Fibroblast of villous mesenchyme (primary cell): ENCODE data around the gene OGN. TPM values are rescaled to one million over a fixed set of nuclear protein-coding genes. Genes with fewer than 3 reads are reported as not detected.
A peak's percentile ranks its signal among the peaks of the same experiment; 100 is the strongest.

ENCODE experiments used
- DNase-seq: peaks from one replicate; pipeline ENCODE4 v3.0.0-alpha.2; 2010; ENCODE audit warnings: low read depth
- H3K4me3 ChIP-seq: 2 replicates; pipeline ENCODE4 v1.5.1; 2011; ENCODE audit warnings: low read depth, mild to moderate bottlenecking, low read length
- total RNA-seq: library from RNA; depleted of rRNA; stranded (reverse); fragments of >200 nt; gene quantifications from 2 replicates; pipeline ENCODE4 v1.2.3, GENCODE V29; 2012
- TF ChIP-seq, protein P1 (sequence below): IDR thresholded peaks from 2 replicates; pipeline ENCODE4 v1.5.1; 2012; ENCODE audit warnings: low read depth, mild to moderate bottlenecking, low read length; ENCODE audit not compliant: insufficient read depth

OGN gene
- total RNA-seq, 1 donor: not detected

DNA sequence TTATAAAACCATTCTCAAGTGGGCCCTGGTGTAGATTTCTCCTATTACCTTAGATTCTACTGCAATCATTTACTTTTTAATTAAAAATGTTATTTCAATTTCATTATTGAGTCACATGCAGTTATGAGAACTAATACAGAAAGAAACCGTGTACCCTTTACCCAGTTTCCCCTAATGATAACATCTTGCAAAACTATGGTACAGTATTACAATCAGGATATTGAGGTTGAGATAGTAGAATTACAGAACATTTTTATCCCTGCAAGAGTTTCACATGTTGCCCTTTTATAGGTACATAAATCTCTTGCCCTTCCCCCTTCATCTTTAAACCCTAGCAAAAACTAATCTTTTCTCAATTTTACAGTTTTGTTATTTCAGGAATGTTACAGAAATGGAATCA lies 30.9 kb upstream of the OGN start:
- no peak overlapping the region for H3K4me3 ChIP-seq
- TF ChIP-seq, protein P1, sequence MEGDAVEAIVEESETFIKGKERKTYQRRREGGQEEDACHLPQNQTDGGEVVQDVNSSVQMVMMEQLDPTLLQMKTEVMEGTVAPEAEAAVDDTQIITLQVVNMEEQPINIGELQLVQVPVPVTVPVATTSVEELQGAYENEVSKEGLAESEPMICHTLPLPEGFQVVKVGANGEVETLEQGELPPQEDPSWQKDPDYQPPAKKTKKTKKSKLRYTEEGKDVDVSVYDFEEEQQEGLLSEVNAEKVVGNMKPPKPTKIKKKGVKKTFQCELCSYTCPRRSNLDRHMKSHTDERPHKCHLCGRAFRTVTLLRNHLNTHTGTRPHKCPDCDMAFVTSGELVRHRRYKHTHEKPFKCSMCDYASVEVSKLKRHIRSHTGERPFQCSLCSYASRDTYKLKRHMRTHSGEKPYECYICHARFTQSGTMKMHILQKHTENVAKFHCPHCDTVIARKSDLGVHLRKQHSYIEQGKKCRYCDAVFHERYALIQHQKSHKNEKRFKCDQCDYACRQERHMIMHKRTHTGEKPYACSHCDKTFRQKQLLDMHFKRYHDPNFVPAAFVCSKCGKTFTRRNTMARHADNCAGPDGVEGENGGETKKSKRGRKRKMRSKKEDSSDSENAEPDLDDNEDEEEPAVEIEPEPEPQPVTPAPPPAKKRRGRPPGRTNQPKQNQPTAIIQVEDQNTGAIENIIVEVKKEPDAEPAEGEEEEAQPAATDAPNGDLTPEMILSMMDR: no peak
- no peak for DNase-seq

DNA sequence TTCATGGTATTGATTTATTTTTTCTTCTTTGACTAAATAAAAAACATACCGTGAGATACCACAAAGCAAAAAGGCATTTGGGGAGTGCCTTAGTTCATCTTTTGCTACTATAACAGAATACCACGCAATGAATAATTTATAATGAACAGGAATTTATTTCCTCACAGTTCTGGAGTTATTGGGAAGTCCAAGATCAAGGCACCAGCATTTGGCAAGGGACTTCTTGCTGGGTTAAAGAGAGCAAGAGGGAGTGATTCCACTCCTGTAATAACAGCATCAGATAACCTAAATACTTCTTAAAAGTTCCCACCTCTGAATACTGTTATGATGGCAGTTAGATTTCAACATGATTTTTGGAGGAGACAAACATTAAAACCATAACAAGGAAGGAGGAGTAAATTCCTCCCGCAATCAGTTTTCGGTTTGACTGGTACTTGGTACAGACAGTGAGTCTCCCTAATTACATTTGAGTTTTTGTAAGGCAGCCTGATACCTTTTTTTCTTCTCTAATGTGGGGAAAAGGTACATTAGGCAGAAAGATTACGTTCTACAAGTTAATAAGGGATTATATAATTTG lies 28.7 kb upstream of the OGN start:
- TF ChIP-seq, protein P1: no peak
- DNase-seq: no peak
- H3K4me3 ChIP-seq: no peak overlapping the region

DNA sequence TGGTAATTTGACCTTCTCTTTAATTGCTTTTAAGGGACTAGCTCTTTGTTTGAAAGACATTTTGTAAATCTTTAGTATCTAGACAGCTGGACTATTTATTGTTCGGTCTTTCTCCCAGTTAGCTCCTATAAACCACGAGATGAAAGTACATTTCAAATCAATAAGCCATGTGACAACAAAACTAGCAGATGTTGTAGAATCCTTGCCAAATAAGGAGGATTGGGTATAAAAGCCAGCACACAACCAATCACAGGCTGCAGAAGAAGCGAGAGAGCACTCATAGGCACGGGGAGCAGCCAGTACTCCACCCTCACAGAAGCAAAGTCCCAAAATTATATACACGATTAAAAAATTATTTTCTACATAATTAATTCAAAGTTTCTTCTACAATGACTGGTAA lies 28.0 kb upstream of the OGN start:
- TF ChIP-seq, protein P1: no peak
- no peak overlapping the region for H3K4me3 ChIP-seq
- DNase-seq: peak; percentile 47

DNA sequence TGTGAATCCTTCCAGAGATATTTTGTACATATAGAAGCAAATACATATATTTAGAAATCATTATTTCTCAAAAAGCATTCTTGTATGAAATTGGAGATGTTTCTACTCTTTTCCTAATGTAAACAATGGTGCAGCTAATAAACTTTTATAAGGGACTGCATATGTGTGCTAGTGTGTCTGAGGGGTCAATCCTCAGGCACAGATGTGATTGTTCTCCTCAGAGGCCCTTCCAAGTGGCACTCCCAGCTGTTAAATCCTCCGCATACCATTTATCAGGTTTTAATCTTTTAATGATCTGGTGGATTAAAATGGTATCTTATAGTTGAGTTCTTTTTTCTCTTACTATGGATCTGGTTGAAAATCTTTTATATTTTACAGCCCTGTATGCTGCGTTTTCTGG lies 25.5 kb upstream of the OGN start:
- H3K4me3 ChIP-seq: no peak overlapping the region
- TF ChIP-seq, protein P1: no peak
- no peak for DNase-seq

DNA sequence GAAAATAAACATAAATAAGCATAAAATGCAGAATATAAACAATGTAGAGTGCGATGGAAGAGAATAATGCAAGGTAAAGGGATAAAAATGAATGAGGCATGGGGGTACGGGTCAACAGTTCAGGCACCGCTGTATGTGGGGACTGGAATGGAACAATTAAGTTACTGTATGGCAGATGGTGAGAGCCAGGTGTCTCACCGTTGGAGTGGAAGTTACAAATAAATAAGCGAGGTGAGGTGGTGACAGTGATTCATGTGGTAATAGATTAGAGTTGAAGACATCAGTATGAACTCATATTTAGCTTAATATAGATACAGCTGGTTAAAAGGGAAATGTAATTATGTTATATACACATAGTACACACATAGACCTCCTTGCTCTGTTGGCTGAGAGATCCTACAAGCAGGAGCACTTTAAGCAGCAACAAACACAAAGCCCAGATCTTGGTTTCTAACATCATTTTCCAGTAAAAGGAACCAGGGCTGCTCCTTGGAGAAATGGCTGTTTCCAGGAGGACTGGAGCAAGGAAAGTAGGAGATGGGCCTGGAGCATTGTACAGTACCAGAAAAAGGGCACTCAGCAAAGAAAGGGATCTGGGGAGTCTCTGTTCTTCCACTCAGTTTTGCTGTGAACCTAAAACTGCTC lies 22.2 kb upstream of the OGN start:
- H3K4me3 ChIP-seq: no peak overlapping the region
- TF ChIP-seq, protein P1: no peak
- no peak for DNase-seq

DNA sequence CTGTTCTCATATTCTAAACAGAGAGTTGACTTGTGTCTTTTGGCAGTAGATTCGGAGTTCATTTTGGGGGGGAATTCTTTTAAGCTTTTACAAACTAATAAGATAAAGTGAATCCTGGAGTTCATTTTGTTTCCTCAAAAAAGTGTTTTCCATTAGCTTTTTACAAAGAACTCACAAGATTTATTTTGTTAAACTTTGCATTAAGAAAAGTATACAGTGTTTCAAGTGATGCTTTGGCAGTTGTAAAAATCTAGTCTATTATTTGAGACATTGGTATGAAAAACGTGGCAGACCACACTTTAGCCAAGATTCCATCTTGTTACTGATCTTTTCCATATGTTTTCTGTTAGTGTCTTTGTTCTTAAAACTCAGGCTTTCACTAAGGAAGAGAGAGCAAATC lies 21.1 kb upstream of the OGN start:
- no peak overlapping the region for H3K4me3 ChIP-seq
- TF ChIP-seq, protein P1: no peak
- peak; percentile 41 for DNase-seq

DNA sequence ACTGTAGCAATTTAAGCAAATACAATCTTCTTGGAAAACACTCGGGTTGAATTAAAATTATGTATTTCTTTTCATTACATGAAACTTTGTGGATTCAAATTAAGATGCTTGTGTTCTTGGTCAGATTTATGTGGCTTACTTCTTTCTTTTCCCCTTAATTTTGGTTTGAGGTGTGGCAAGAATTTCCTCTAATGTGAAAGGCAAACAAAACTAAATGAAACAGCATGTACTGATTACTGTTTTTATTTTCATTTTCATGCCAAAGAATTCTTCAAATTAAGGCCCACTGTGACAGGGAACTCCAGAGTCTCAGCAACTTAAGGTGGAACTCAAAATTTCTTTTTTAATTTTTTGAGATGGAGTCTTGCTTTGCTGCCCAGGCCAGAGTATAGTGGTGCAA lies 20.0 kb upstream of the OGN start, which contains the start of gene OMD:
TSS of gene OMD (minus strand) at position 132 of the 400 bp plus-strand sequence. CDS start 6,913 bp downstream, outside the sequence.
- TF ChIP-seq, protein P1: no peak
- no peak for DNase-seq
- no peak within 1 kb of the TSS for H3K4me3 ChIP-seq
